Trophoblast cell (in vitro differentiated cells and primary cell): ENCODE data around the gene HHATL.
A peak's percentile ranks its signal among the peaks of the same experiment; 100 is the strongest.

Experiments
- DNase-seq, 2 donors: peaks; one replicate each; pipeline ENCODE4 v3.0.0-alpha.2; 2016
- H2AFZ ChIP-seq: 2 replicates; pipeline ENCODE4 v1.6.1; 2013; ENCODE audit warnings: low read length, moderate library complexity, mild to moderate bottlenecking; ENCODE audit not compliant: insufficient read depth, poor library complexity
- H2AK5ac ChIP-seq: 2 replicates; pipeline ENCODE4 v1.6.1; 2013; ENCODE audit warnings: mild to moderate bottlenecking, low read length
- H2BK120ac ChIP-seq: 2 replicates; pipeline ENCODE4 v1.6.1; 2013; ENCODE audit warnings: low read length, mild to moderate bottlenecking, moderate library complexity; ENCODE audit not compliant: insufficient read depth, poor library complexity
- H2BK12ac ChIP-seq: 2 replicates; pipeline ENCODE4 v1.6.1; 2013; ENCODE audit warnings: mild to moderate bottlenecking, low read length, moderate library complexity
- H2BK5ac ChIP-seq: 2 replicates; pipeline ENCODE4 v1.6.1; 2013; ENCODE audit warnings: low read length, low read depth, moderate library complexity, mild to moderate bottlenecking; ENCODE audit not compliant: poor library complexity
- H3K14ac ChIP-seq: 2 replicates; pipeline ENCODE4 v1.6.1; 2013; ENCODE audit warnings: mild to moderate bottlenecking, low read length
- H3K18ac ChIP-seq: 2 replicates; pipeline ENCODE4 v1.6.1; 2013; ENCODE audit warnings: mild to moderate bottlenecking, low read length
- H3K23ac ChIP-seq: 2 replicates; pipeline ENCODE4 v1.6.1; 2013; ENCODE audit warnings: low read length
- H3K27ac ChIP-seq: 2 replicates; pipeline ENCODE4 v1.5.1; 2013; ENCODE audit warnings: low read depth, mild to moderate bottlenecking, inconsistent platforms, low read length, moderate library complexity
- H3K27me3 ChIP-seq: 2 replicates; pipeline ENCODE4 v1.6.1; 2013; ENCODE audit warnings: inconsistent platforms, mild to moderate bottlenecking, low read length, moderate library complexity; ENCODE audit not compliant: insufficient read depth
- H3K36me3 ChIP-seq, 2 experiments: 1 replicate in 1 of 2; 2 replicates in 1 of 2; pipeline ENCODE4 v1.6.1; 2013; ENCODE audit warnings: low read length in 2 of 2, mild to moderate bottlenecking in 2 of 2, moderate library complexity in 1 of 2; ENCODE audit not compliant: insufficient read depth in 2 of 2, control insufficient read depth in 1 of 2
- H3K4ac ChIP-seq: 2 replicates; pipeline ENCODE4 v1.6.1; 2013; ENCODE audit warnings: low read depth, mild to moderate bottlenecking, low read length, moderate library complexity
- H3K4me1 ChIP-seq, 2 experiments: 1 replicate in 1 of 2; 2 replicates in 1 of 2; pipeline ENCODE4 v1.6.1; 2013; ENCODE audit warnings: low read length in 2 of 2, mild to moderate bottlenecking in 2 of 2, moderate library complexity in 1 of 2; ENCODE audit not compliant: insufficient read depth in 2 of 2, control insufficient read depth in 1 of 2
- H3K4me2 ChIP-seq: 2 replicates; pipeline ENCODE4 v1.6.1; 2013; ENCODE audit warnings: inconsistent platforms, mild to moderate bottlenecking, low read length, moderate library complexity
- H3K4me3 ChIP-seq: 2 replicates; pipeline ENCODE4 v1.5.1; 2013; ENCODE audit warnings: mild to moderate bottlenecking, low read depth, low read length, inconsistent platforms
- H3K79me1 ChIP-seq: one replicate; pipeline ENCODE4 v1.6.1; 2013; ENCODE audit warnings: low read length
- H3K79me2 ChIP-seq: 2 replicates; pipeline ENCODE4 v1.6.1; 2013; ENCODE audit warnings: low read length, mild to moderate bottlenecking; ENCODE audit not compliant: control insufficient read depth, insufficient read depth, poor library complexity
- H3K9ac ChIP-seq: 2 replicates; pipeline ENCODE4 v1.6.1; 2013; ENCODE audit warnings: mild to moderate bottlenecking, low read length
- H3K9me3 ChIP-seq: 2 replicates; pipeline ENCODE4 v1.6.1; 2013; ENCODE audit warnings: low read depth, mild to moderate bottlenecking, control low read depth, inconsistent platforms, low read length; ENCODE audit not compliant: insufficient read depth
- H4K12ac ChIP-seq: 2 replicates; pipeline ENCODE4 v1.6.1; 2013; ENCODE audit warnings: low read depth, mild to moderate bottlenecking, low read length, moderate library complexity
- H4K8ac ChIP-seq: 2 replicates; pipeline ENCODE4 v1.6.1; 2013; ENCODE audit warnings: low read depth, mild to moderate bottlenecking, low read length, moderate library complexity
- H4K91ac ChIP-seq: one replicate; pipeline ENCODE4 v1.6.1; 2013; ENCODE audit warnings: low read depth, mild to moderate bottlenecking, low read length, moderate library complexity
- WGBS: extraction: QIAGEN DNeasy Blood & Tissue Kit; methylation state at CpG from one replicate; pipeline ENCODE4 v1.1.7; 2013; ENCODE audit warnings: missing lambda C conversion rate; ENCODE audit not compliant: insufficient read length, insufficient coverage; ENCODE audit errors: extremely low coverage; 5-methylcytosine and 5-hydroxymethylcytosine counted together

The HHATL gene

GRCh38 chr3:42652251-42652610 lies 50.4 kb downstream of the HHATL start:
- no CpG with 5 or more reads among the region's 1 CpG for WGBS
- no peak overlapping the region for H2BK12ac ChIP-seq
- H3K4me3 ChIP-seq = no peak overlapping the region
- DNase-seq = no peak
- H3K27me3 ChIP-seq = no peaks in the 10 kb centered on the region
- no peak overlapping the region for H2BK120ac ChIP-seq
- H3K27ac ChIP-seq = peak overlapping the region; percentile 66
- H3K4ac ChIP-seq = no peak overlapping the region
- H2AK5ac ChIP-seq = peak overlapping the region; percentile 19
- no peak overlapping the region for H3K23ac ChIP-seq
- H2BK5ac ChIP-seq = no peak overlapping the region
- no peak overlapping the region for H4K12ac ChIP-seq
- peak overlapping the region; percentile 38 for H4K91ac ChIP-seq
- peaks cover 5 to 9% of the 10 kb centered on the region in 2 experiments for H3K36me3 ChIP-seq
- peaks cover 20% of the 10 kb centered on the region for H3K79me1 ChIP-seq
- peaks cover 34 to 46% of the 10 kb centered on the region in 2 experiments for H3K4me1 ChIP-seq
- no peak overlapping the region for H3K9ac ChIP-seq
- H3K18ac ChIP-seq = no peak overlapping the region
- H4K8ac ChIP-seq = no peak overlapping the region
- H3K9me3 ChIP-seq = peaks cover 2% of the 10 kb centered on the region
- H3K79me2 ChIP-seq = peaks cover 10% of the 10 kb centered on the region
- no peak overlapping the region for H2AFZ ChIP-seq
- peak overlapping the region; percentile 0 for H3K14ac ChIP-seq
- H3K4me2 ChIP-seq = peak overlapping the region; percentile 88

DNA sequence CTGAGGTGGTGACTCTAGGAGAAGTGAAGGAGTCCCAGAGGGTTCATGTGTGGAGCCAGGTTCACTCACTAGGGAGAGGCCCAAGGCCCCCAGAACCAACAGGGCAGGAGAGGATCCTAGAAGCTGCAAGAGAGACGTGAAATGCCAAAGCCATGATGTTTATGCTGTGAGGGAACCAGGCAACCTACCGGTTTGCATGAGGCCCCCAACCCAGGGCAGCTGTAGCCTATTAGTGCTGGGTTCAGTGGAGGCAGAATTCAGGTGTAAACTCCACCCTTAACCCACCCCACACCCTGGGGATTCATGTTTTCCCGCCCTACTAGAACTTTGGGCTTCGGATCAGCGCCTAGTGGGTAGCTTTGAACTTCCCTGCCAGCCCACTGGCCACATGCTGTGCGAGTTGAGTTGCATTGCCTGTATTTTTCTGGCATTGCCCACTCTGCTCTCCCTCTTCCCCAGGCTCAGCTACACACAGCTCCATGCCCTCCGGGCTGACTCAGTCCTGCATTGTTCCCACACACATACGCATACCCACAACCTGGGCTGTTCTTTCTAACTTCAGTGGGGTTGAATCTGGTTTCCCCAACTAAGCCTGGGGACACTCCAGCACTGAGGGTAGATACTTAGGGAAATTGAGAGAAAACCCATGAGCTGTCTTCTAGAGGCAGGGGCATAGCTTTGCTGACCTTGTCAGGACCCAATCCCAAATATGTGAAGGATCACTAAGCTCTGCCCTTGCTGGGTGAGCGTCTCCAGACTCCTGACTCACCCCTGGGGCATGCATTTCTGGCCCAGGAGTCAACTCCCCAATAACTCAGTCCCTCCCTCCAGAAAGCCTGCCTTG lies 51.1 kb downstream of the HHATL start:
- Histone ChIP-seq H3K18ac (no peak overlapping the region), H3K4me1 (peaks cover 35 to 47% of the 10 kb centered on the region in 2 experiments), H3K4me3 (no peak overlapping the region), H3K79me2 (peaks cover 10% of the 10 kb centered on the region), H2BK120ac (no peak overlapping the region), H4K8ac (no peak overlapping the region), H3K9ac (no peak overlapping the region), H2AFZ (no peak overlapping the region), H2BK5ac (peak overlapping the region; percentile 41), H3K4ac (no peak overlapping the region), H4K12ac (no peak overlapping the region), H3K79me1 (peaks cover 20% of the 10 kb centered on the region), H3K14ac (no peak overlapping the region), H3K27ac (peak overlapping the region; percentile 66), H3K36me3 (peaks cover 5 to 13% of the 10 kb centered on the region in 2 experiments), H2BK12ac (peak overlapping the region; percentile 19), H4K91ac (no peak overlapping the region), H3K27me3 (no peaks in the 10 kb centered on the region), H3K23ac (peak overlapping the region; percentile 42), H3K9me3 (peaks cover 2% of the 10 kb centered on the region), H3K4me2 (peak overlapping the region; percentile 88), H2AK5ac (no peak overlapping the region)
- DNase-seq = peak in 1 of 2 donors; percentile 18
- WGBS = no CpG with 5 or more reads among the region's 9 CpGs

DNA sequence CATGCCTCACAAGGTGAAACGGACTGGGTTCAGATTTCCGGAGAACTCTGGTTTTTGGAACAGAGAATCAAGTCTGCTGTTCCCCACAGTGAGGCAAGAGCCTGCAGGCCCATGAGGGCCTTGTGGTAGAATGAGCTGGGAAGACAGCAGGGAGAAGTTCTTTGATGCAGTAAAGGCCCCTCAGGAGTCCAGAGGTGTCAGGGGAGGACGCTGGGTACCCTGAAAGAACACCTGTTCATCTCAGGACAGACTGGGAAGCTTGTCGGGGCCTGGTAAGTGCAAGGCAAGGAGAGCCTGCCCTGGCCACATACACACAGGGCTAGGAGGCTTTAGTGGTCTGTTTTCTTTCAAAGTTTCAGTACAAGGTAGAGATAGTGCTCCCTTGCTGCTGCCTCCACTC lies 52.8 kb downstream of the HHATL start:
- no peak overlapping the region for H2AFZ ChIP-seq
- H3K4me2 ChIP-seq = no peak overlapping the region
- no peak overlapping the region for H2BK120ac ChIP-seq
- no peak overlapping the region for H3K4me3 ChIP-seq
- H3K36me3 ChIP-seq = peaks cover 9 to 19% of the 10 kb centered on the region in 2 experiments
- no peak overlapping the region for H3K4ac ChIP-seq
- no peak overlapping the region for H4K91ac ChIP-seq
- H3K79me1 ChIP-seq = peaks cover 17% of the 10 kb centered on the region
- no peak overlapping the region for H3K23ac ChIP-seq
- H2BK12ac ChIP-seq = no peak overlapping the region
- no peak overlapping the region for H3K9ac ChIP-seq
- no peaks in the 10 kb centered on the region for H3K27me3 ChIP-seq
- WGBS = no CpG with 5 or more reads among the region's 4 CpGs
- no peak overlapping the region for H3K27ac ChIP-seq
- H4K12ac ChIP-seq = no peak overlapping the region
- peaks cover 10% of the 10 kb centered on the region for H3K79me2 ChIP-seq
- peaks cover 2% of the 10 kb centered on the region for H3K9me3 ChIP-seq
- no peak for DNase-seq
- no peak overlapping the region for H2BK5ac ChIP-seq
- H4K8ac ChIP-seq = no peak overlapping the region
- no peak overlapping the region for H3K18ac ChIP-seq
- H3K14ac ChIP-seq = no peak overlapping the region
- H3K4me1 ChIP-seq = peaks cover 35 to 43% of the 10 kb centered on the region in 2 experiments
- H2AK5ac ChIP-seq = no peak overlapping the region

GRCh38 chr3:42649006-42649405 lies 53.6 kb downstream of the HHATL start:
- Histone ChIP-seq H3K4me2 (no peak overlapping the region), H3K14ac (no peak overlapping the region), H3K27me3 (no peaks in the 10 kb centered on the region), H3K4me1 (peaks cover 35 to 43% of the 10 kb centered on the region in 2 experiments), H3K27ac (no peak overlapping the region), H3K18ac (no peak overlapping the region), H3K4me3 (no peak overlapping the region), H3K9me3 (peaks cover 2% of the 10 kb centered on the region), H2BK12ac (no peak overlapping the region), H3K23ac (no peak overlapping the region), H4K8ac (no peak overlapping the region), H4K91ac (no peak overlapping the region), H2BK5ac (no peak overlapping the region), H3K9ac (no peak overlapping the region), H2BK120ac (no peak overlapping the region), H3K4ac (no peak overlapping the region), H3K36me3 (peaks cover 12 to 24% of the 10 kb centered on the region in 2 experiments), H2AFZ (no peak overlapping the region), H2AK5ac (no peak overlapping the region), H4K12ac (no peak overlapping the region), H3K79me1 (peaks cover 13% of the 10 kb centered on the region), H3K79me2 (peaks cover 7% of the 10 kb centered on the region)
- WGBS = no CpG with 5 or more reads among the region's 2 CpGs
- no peak for DNase-seq
